ENCODE results near the gene SFXN5. TPM values are rescaled to one million over a fixed set of nuclear protein-coding genes. Genes with fewer than 3 reads are reported as not detected.

SFXN5 gene
- total and polyA plus RNA-seq, 2 of the 4 experiments (the other 2 are of a cell fraction): 8.6 to 17.0 TPM

DNA sequence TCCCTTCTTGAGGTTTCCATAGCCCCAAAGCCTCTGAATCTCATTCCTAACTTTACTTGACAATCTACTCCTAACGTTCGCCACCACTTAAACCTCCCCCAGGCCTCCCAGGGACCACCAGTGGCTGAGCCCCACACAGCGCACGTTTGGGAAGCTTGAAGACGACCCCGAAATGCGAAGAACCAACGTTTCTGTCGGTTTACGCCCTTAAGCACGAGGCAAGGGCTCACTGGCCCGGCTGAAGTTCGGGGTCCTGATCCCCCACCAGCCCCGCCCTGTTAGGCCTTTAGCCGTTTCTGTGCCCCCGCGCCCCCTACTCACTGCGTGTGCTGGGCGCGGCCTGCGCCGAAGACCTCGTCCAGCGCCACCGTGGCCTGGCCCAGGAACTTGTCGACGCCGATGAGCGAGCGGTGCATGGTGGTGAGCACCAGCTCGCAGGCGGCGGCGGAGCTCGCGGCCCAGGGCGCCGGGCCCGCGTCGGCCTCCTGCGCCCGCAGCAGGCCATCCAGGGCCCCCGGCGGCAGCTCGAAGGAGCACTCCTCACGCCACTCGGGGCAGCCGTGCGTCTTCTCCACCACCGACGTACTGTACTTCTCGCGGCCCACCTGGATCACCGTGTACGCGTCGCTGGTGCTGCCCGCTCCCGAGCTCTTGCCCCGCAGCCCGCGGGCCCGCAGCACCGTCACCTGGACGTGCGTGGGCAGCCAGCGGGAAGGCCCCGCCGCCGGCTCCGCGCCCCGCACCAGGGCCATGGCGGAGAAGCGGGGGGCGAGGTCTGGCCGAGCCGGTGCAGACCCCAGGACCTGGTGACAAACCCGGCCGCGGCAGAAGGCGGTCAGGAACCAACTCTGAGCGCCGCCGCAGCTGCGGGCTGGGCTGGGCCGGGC, 40.8 kb upstream of the SFXN5 start:
- Histone ChIP-seq H3K9ac (ENCODE audit: low read depth, low read length) (peak overlapping the region; percentile 95), H3K36me3 (ENCODE audit: control insufficient read depth, insufficient read depth, low read length) (no peaks in the 10 kb centered on the region), H3K23ac (ENCODE audit: low read depth, low read length) (peak overlapping the region; percentile 84; the same call in 1 of the 2 replicates), H3K27me3 (ENCODE audit: control insufficient read depth, insufficient read depth, low read length) (no peaks in the 10 kb centered on the region), H2AK9ac (replicated peaks; ENCODE audit: low read depth, low read length, poor library complexity) (peak overlapping the region; percentile 84), H2BK15ac (ENCODE audit: low read depth, low read length) (peak overlapping the region; percentile 27; the same call in 1 of the 3 replicates), H3K4me1 (ENCODE audit: control insufficient read depth, insufficient read depth, low read length) (peaks cover 30% of the 10 kb centered on the region), H4K91ac (ENCODE audit: insufficient read depth, low read depth, low read length) (peak overlapping the region; percentile 20), H3K9me1 (ENCODE audit: insufficient read depth, low read length) (peaks cover 39% of the 10 kb centered on the region), H2BK120ac (ENCODE audit: low read depth, low read length) (peak overlapping the region; percentile 17; the same call in 1 of the 2 replicates), H3K4me2 (ENCODE audit: low read depth, low read length) (peak overlapping the region; percentile 95), H3K27ac (ENCODE audit: insufficient read depth, low read length) (peak overlapping the region; percentile 90), H2AK5ac (ENCODE audit: low read depth, low read length) (peak overlapping the region; percentile 63), H4K5ac (ENCODE audit: low read depth, low read length) (peak overlapping the region; percentile 65), H3K4ac (ENCODE audit: low read depth, low read length) (peak overlapping the region; percentile 78), H2AFZ (replicated peaks; ENCODE audit: low read length, poor library complexity) (peak overlapping the region; percentile 90), H3K9me3 (ENCODE audit: control insufficient read depth, insufficient read depth, low read length) (no peaks in the 10 kb centered on the region), H4K8ac (ENCODE audit: low read depth in 2 of 2, low read length in 2 of 2) (peak overlapping the region; percentile 62 to 77; a peak in 3 of 4 replicates), H2BK5ac (ENCODE audit: low read depth, low read length, poor library complexity, severe bottlenecking) (peak overlapping the region; percentile 81), H2BK20ac (ENCODE audit: low read depth, low read length) (no peak overlapping the region), H3K79me1 (ENCODE audit: low read depth in 1 of 2, low read length in 2 of 2) (peaks cover 6 to 44% of the 10 kb centered on the region in 2 experiments; a peak in 2 of 4 replicates), H4K20me1 (ENCODE audit: insufficient read depth, low read length) (peaks cover 44% of the 10 kb centered on the region), H3K14ac (replicated peaks; ENCODE audit: low read depth, low read length) (peak overlapping the region; percentile 83), H3K18ac (ENCODE audit: low read depth, low read length) (peak overlapping the region; percentile 63), H3K4me3 (ENCODE audit: insufficient read depth, low read depth, low read length) (peak overlapping the region; percentile 95), H3K56ac (ENCODE audit: extremely low read depth, insufficient read depth, low read length) (peak overlapping the region; percentile 77; the same call in 1 of the 2 replicates)
- POLR2A ChIA-PET (ENCODE audit: unreplicated experiment): no interaction called here
- dilution Hi-C loops (cut with HindIII; ENCODE audit: low sequenced_read_pairs, unreplicated experiment) (no loop called here), in situ Hi-C loops (cut with MboI; ENCODE audit: low sequenced_read_pairs) (no loop called here), intact Hi-C loops (cut with micrococcal nuclease) (no loop called here)
- DNase-seq: peak; percentile 49
- CTCF ChIA-PET: interaction anchor here (2.1 kb wide), 1 partner anchor 27 kb away, joined by 5 read pairs; no protein-coding TSS in a partner anchor
- WGBS, 2 experiments (ENCODE audit: extremely low coverage in 2 of 2, insufficient read length in 1 of 2): 0% methylated on average over 55 of the region's 88 CpGs; no CpG with 5 or more reads in 1 of the 2 experiments
- peak; percentile 35 for ATAC-seq (ENCODE audit: low read depth)
- BruUV-seq (replicated peaks): no TSS peak
- no peak for TF ChIP-seq ELK1 (IDR thresholded peaks at IDR 0.05; ENCODE audit: borderline replicate concordance, low read depth, low read length)
- TF ChIP-seq, protein P1, sequence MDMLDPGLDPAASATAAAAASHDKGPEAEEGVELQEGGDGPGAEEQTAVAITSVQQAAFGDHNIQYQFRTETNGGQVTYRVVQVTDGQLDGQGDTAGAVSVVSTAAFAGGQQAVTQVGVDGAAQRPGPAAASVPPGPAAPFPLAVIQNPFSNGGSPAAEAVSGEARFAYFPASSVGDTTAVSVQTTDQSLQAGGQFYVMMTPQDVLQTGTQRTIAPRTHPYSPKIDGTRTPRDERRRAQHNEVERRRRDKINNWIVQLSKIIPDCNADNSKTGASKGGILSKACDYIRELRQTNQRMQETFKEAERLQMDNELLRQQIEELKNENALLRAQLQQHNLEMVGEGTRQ (IDR thresholded peaks at IDR 0.05; ENCODE audit: low read depth, low read length): no peak
- TF ChIP-seq CEBPB (IDR thresholded peaks at IDR 0.05; ENCODE audit: low read depth, low read length): no peak
- TF ChIP-seq FOS (IDR thresholded peaks at IDR 0.05; ENCODE audit: low read depth, low read length): no peak
- no peak for TF ChIP-seq MAFK (IDR thresholded peaks at IDR 0.05; ENCODE audit: low read depth, low read length)
- no peak for TF ChIP-seq BHLHE40 (IDR thresholded peaks at IDR 0.05; ENCODE audit: low read depth, low read length)
- TF ChIP-seq, protein P2, sequence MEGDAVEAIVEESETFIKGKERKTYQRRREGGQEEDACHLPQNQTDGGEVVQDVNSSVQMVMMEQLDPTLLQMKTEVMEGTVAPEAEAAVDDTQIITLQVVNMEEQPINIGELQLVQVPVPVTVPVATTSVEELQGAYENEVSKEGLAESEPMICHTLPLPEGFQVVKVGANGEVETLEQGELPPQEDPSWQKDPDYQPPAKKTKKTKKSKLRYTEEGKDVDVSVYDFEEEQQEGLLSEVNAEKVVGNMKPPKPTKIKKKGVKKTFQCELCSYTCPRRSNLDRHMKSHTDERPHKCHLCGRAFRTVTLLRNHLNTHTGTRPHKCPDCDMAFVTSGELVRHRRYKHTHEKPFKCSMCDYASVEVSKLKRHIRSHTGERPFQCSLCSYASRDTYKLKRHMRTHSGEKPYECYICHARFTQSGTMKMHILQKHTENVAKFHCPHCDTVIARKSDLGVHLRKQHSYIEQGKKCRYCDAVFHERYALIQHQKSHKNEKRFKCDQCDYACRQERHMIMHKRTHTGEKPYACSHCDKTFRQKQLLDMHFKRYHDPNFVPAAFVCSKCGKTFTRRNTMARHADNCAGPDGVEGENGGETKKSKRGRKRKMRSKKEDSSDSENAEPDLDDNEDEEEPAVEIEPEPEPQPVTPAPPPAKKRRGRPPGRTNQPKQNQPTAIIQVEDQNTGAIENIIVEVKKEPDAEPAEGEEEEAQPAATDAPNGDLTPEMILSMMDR (conservative IDR thresholded peaks at IDR 0.05; ENCODE audit: low read depth, low read length): no peak; the same call in 1 of the 2 replicates
- TF ChIP-seq MAZ (IDR thresholded peaks at IDR 0.05; ENCODE audit: borderline replicate concordance, low read depth, low read length): no peak; the same call in 1 of the 2 replicates
- no peak for TF ChIP-seq RCOR1 (IDR thresholded peaks at IDR 0.05; ENCODE audit: insufficient replicate concordance, low read length)

Data from IMR-90 (cell line).